ENCODE results near the gene BRF1.
"Not testable (repeated sequence)": the region's sequence is repeated elsewhere in the genome, so short reads cannot be mapped to it uniquely, and the experiment has no call there.

Gene BRF1

GRCh38 chr14:105290621-105291346 is 10.0 kb downstream of the BRF1 start:
- no peak for DNase-seq (ENCODE audit: low read depth in 2 of 2)

DNA sequence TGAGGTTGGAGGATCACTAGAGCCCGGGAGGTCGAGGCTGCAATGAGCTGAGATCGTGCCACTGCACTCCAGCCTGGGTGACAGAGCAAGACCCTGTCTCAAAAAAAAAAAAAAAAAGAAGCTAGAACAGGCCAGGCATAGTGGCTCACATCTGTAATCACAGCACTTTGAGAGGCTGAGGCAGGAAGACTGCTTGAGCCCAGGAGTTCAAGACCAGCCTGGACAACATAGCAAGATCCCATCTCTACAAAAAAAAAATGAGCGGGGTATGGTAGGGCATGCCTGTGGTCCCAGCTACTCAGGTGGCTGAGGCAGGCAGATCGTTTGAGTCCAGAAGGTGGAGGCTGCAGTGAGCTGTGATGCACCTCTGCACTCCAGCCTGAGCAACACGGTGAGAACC is 11.9 kb downstream of the BRF1 start:
- DNase-seq (ENCODE audit: low read depth in 2 of 2): not testable (repeated sequence)

- no peak for DNase-seq (ENCODE audit: low read depth in 2 of 2)
These were observed 13.3 kb downstream of the BRF1 start for GRCh38 chr14:105287249-105288102.

GRCh38 chr14:105286759-105287144 is 14.0 kb downstream of the BRF1 start:
- no peak for DNase-seq (ENCODE audit: low read depth in 2 of 2)

DNA sequence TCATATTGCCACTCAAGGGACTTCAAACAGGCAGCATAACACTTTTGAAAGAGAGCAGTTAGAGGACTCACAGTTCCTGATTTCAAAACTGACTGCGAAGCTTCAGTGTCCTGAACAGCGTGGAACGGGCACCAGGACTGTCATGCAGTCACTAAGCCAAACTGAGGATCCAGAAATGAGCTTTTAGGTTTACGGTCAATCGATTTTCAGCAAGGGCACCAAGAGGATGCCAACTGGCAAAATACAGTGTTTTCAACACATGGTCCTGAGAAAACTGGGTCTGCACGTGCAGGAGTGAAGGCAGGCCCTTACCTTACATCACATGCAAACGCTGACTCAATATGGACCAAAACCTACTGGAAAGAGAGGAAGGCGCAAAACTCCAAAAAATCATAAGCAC is 15.6 kb downstream of the BRF1 start:
- DNase-seq (ENCODE audit: low read depth in 2 of 2): no peak

- no peak for DNase-seq (ENCODE audit: low read depth in 2 of 2)
These were observed 16.9 kb downstream of the BRF1 start for GRCh38 chr14:105283899-105284298.

GRCh38 chr14:105283028-105283427 is 17.8 kb downstream of the BRF1 start:
- DNase-seq (ENCODE audit: low read depth in 2 of 2): no peak

GRCh38 chr14:105282098-105282725 is 18.6 kb downstream of the BRF1 start:
- DNase-seq (ENCODE audit: low read depth in 2 of 2): no peak

DNA sequence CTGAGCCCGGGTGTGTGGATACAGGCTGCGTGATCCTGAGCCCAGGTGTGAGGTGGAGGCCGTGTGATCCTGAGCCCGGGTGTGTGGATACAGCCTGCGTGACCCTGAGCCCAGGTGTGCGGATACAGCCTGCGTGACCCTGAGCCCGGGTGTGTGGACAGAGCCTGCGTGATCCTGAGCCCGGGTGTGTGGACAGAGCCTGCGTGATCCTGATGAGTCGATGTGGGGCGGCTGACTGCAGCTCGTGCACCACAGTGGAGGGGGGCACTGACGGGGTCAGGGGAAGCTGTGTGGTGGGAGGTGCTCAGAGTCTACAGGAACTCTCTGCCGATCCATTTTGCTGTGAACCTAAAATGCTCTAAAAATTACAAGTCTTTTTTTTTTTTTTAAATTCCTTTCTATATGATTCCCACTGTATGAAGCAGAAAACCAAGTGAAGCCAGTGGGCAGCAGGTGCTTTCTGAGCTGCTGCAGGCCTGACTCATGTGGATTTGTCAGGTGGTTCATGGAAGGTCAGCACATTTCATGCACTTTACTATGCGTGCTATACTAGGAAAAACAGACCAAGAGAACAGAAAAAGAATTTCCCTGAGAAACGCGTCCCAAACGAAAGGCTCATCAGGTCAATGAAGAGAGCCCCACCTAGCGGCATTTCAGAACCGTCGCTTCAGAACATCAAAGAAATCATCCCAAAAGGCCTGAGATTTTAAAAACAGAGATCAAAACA is 19.3 kb downstream of the BRF1 start:
- DNase-seq (ENCODE audit: low read depth in 2 of 2): no peak

DNA sequence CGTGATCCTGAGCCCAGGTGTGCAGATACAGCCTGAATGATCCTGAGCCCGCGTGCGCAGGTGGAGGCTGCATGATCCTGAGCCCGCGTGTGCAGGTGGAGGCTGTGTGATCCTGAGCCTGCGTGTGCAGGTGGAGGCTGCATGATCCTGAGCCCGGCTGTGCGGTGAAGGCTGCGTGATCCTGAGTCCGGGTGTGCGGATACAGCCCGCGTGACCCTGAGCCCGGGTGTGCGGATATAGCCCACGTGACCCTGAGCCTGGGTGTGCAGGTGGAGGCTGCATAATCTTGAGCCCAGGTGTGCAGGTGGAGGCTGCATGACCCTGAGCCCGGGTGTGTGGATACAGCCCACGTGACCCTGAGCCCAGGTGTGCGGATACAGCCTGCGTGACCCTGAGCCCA is 20.3 kb downstream of the BRF1 start:
- no peak for DNase-seq (ENCODE audit: low read depth in 2 of 2)

DNA sequence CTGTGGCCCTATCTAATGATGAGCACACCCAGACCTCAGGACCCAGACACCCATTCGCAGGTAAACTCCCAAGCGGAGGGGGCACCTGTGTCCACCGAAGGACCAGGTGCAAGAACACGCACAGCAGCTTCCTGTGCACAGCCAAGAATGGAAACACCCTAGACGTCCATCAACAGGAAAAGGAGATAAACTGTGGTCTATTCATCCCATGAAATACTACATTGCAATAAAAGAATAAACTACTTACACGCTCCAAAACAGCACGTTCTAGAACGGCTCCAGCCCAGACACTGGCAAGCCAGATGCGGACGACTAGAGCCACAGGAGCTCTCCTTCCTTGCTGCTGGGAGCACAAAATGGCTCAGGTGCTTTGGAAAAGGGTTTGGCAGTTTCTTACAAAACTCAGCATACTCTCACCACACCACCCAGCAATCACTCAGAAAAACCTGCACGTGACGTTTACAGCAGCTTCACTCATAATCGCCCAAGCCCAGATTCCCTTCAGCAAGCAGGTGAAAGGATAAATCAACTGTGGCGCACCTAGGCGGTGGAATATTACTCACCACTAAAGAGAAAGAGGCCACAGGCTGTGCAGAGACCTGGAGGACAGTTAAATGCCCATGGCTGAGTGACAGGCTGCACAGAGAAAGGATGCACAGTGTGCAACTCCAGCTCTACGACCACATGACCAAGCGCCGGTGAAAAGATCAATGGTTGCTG is 21.0 kb downstream of the BRF1 start:
- DNase-seq (ENCODE audit: low read depth in 2 of 2): no peak

GRCh38 chr14:105277448-105277847 is 23.4 kb downstream of the BRF1 start:
- not testable (repeated sequence) for DNase-seq (ENCODE audit: low read depth in 2 of 2)

DNA sequence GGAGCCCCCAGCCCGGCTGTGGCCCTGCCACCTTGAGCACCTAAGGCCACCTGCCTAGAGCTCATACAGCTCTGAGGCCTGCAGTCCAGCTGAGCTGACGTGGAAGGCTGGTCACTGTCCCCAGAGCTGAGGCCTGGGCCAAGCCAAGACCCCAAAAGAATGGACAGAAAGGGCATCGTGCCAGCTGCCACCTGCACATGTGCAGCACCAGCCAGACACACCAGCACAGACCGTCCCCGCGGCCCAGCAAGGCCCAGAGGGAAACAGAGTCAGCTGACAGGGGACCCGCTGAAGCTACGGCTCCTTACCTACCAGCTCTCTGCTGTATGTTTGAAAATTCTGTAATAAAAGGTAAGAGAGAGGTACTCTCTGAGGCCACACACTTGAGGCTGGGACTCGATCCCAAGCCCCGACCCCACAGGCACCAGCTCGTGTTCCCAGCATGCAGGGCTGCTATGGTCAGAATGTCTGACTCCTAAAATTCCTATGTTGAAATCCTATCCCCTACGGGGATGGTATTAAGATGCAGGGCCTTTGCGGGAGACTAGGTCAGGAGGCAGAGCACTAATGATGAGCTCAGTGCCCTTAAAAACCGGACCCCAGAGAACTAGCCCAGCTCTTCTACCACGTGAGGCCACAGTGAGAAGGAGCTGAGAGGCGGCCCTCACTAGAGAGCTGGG is 25.4 kb downstream of the BRF1 start:
- no peak for DNase-seq (ENCODE audit: low read depth in 2 of 2)

DNA sequence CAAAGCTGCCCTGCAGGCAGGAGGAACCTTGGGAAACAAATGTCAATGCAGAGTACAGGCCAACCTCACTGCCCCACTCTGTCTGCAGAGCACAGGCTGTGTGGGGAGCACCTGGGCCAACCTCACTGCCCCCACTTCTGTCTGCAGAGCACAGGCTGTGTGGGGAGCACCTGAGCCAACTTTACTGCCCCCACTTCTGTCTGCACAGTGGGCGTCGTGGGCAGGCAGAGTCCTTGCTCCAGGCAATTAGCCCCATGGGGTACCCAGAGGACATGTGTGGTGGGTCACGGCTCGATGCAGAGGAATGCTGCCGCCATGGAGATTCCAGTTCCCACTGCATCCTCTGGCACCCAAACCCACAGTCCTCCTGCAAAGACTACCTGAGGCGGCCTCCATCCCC is 26.2 kb downstream of the BRF1 start:
- no peak for DNase-seq (ENCODE audit: low read depth in 2 of 2)

- DNase-seq (ENCODE audit: low read depth in 2 of 2): no peak
These were observed 27.7 kb downstream of the BRF1 start for GRCh38 chr14:105273062-105273461.

DNA sequence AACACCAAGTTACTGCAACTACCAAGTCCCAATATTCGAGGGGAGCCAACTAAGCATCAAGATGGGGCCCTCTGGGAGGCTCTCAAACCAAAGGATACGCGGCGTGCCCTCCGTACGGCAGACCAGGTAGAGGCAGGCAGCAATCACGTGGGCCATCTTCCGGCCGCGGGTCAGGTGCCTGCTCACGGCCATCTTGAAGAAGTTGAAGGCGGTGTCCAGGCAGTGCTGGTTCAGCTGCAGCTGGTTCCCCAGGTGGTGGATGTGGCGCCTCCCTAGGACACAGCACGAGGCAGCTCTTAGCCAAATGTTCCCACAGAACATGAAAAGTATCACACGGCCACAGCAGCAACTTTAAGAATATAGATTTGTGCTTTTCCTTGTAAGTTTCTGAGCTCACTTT is 28.2 kb downstream of the BRF1 start:
- DNase-seq (ENCODE audit: low read depth in 2 of 2): no peak

DNA sequence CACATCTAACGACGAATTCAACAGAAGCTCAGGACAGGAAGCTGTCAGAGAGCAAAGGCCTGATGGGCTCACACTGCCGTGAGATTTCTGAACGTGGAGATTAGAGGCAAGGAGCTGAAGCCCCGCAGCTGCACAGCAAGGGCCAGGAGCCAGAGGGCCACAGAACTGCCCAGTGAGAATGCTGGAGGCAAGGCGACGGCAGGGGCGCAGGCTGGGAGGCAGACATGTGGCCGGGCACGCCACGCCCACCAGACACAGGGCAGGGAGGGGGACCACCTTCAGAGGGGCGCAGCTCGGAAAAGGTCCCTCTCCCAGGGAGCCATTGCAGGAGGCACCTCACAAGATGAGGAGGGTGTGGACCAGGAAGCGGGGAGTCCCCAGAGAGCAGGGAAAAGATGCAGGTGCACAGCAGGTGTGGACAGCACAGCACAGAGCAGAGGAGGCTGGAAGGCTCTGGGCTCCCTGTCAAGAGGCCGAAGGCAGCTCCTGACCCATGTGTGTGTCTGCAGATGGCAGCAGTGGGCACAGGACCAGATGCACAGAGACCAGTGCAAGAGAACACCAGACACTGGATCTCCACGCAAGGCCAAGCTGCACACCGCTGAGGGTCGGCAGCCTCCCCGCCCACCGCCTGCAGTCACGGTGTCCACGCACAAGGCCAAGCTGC is 29.4 kb downstream of the BRF1 start:
- no peak for DNase-seq (ENCODE audit: low read depth in 2 of 2)

GRCh38 chr14:105269405-105269804 is 31.4 kb downstream of the BRF1 start:
- DNase-seq (ENCODE audit: low read depth in 2 of 2): no peak

DNA sequence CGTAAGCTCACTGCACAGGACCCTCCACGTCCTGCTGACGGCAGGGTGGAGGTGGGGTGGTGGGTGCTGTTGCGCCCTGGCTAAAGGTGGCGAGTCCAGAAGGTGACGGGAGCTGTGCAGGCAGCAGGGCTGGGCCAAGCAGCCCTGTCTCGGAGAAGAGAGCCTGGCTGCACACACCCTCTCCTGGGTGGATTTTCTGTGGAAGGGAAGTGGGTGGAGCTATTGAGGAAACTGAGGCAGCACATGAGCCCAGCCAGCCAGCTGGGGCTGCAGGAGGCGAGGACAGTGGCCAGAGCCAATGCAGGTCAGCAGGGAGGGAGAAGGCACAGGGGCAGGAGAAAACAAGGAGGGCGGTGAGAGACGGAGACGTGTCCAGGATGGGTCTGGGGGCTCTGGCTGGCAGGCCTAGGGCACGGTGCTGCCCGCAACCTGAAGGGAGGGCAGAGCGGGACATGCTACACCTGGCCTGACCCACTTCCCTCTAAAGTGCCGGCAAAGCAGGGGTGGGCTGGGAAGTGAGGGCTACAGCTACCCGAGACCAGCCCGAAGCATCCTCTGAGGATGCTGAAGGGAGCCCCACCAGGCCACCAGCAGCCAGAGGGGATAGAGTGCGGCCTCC is 32.0 kb downstream of the BRF1 start:
- DNase-seq (ENCODE audit: low read depth in 2 of 2): no peak
